ENCODE data around the gene CSRP3.

Gene CSRP3

GRCh38 chr11:19237813-19238212, 36.0 kb upstream of the CSRP3 start:
- no peak for TF ChIP-seq CTCF (IDR thresholded peaks at IDR 0.05; ENCODE audit: low read depth, low read length)
- no peak for DNase-seq (ENCODE audit: low read depth in 2 of 2)
- H3K4me3 ChIP-seq (replicated peaks in 1 of 2; ENCODE audit: low read depth in 2 of 2, low read length in 2 of 2), result no peak overlapping the region

GRCh38 chr11:19237381-19237780, 35.6 kb upstream of the CSRP3 start:
- no peak overlapping the region for H3K4me3 ChIP-seq (replicated peaks in 1 of 2; ENCODE audit: low read depth in 2 of 2, low read length in 2 of 2)
- no peak for TF ChIP-seq CTCF (IDR thresholded peaks at IDR 0.05; ENCODE audit: low read depth, low read length)
- no peak for DNase-seq (ENCODE audit: low read depth in 2 of 2)

- DNase-seq (ENCODE audit: low read depth in 2 of 2), result no peak
- no peak overlapping the region for H3K4me3 ChIP-seq (replicated peaks in 1 of 2; ENCODE audit: low read depth in 2 of 2, low read length in 2 of 2)
- TF ChIP-seq CTCF (IDR thresholded peaks at IDR 0.05; ENCODE audit: low read depth, low read length), result no peak
These were observed 32.5 kb upstream of the CSRP3 start for GRCh38 chr11:19234231-19234817.

GRCh38 chr11:19232910-19233503, 31.2 kb upstream of the CSRP3 start:
- no peak for TF ChIP-seq CTCF (IDR thresholded peaks at IDR 0.05; ENCODE audit: low read depth, low read length)
- peak; percentile 80 to 93 for DNase-seq (ENCODE audit: low read depth in 2 of 2)
- no peak overlapping the region for H3K4me3 ChIP-seq (replicated peaks in 1 of 2; ENCODE audit: low read depth in 2 of 2, low read length in 2 of 2)

- DNase-seq (ENCODE audit: low read depth in 2 of 2), result no peak
- no peak for TF ChIP-seq CTCF (IDR thresholded peaks at IDR 0.05; ENCODE audit: low read depth, low read length)
- H3K4me3 ChIP-seq (replicated peaks in 1 of 2; ENCODE audit: low read depth in 2 of 2, low read length in 2 of 2), result no peak overlapping the region
These were observed 27.9 kb upstream of the CSRP3 start for GRCh38 chr11:19229671-19230070.

- H3K4me3 ChIP-seq (replicated peaks in 1 of 2; ENCODE audit: low read depth in 2 of 2, low read length in 2 of 2), result no peak overlapping the region
- no peak for DNase-seq (ENCODE audit: low read depth in 2 of 2)
- no peak for TF ChIP-seq CTCF (IDR thresholded peaks at IDR 0.05; ENCODE audit: low read depth, low read length)
These were observed 27.2 kb upstream of the CSRP3 start for GRCh38 chr11:19228968-19229367.

All from cardiac fibroblast (primary cell).